ENCODE results near the gene IFT81. TPM values are rescaled to one million over a fixed set of nuclear protein-coding genes. Genes with fewer than 3 reads are reported as not detected.

IFT81 gene
- total RNA-seq, 1 experiment from 2014 or later = 9.0 TPM

- TF ChIP-seq CTCF (IDR thresholded peaks at IDR 0.05 in 2 of 3, conservative IDR thresholded peaks at IDR 0.05 in 1 of 3; ENCODE audit: borderline replicate concordance in 1 of 3, insufficient read depth in 1 of 3, low read depth in 2 of 3, low read length in 2 of 3) (no peak), RAD21 (IDR thresholded peaks at IDR 0.05; ENCODE audit: low read depth) (no peak), MAX (IDR thresholded peaks at IDR 0.05) (no peak), ELF1 (IDR thresholded peaks at IDR 0.05; ENCODE audit: borderline replicate concordance, low read depth) (no peak), TCF7L2 (IDR thresholded peaks at IDR 0.05; ENCODE audit: borderline replicate concordance, extremely low read depth, insufficient read depth, insufficient read length) (no peak)
Observed at GRCh38 chr12:110137786-110138185, 13.6 kb downstream of the IFT81 start (continued).

GRCh38 chr12:110141389-110141788 is 17.2 kb downstream of the IFT81 start:
- POLR2A ChIA-PET = no interaction called here

More at GRCh38 chr12:110141389-110141788, 17.2 kb downstream of the IFT81 start:
- RAD21 ChIA-PET (ENCODE audit: low non-redundant PET in 1 of 2, low total read pairs in 2 of 2, uncharacterized antibody in 2 of 2, unreplicated experiment in 2 of 2) = no interaction called here
- Histone ChIP-seq H4K20me1 (ENCODE audit: insufficient read depth) (no peaks in the 10 kb centered on the region; the same call in 1 of the 2 replicates), H3K4me3 (replicated peaks in 1 of 2; ENCODE audit: low read depth in 1 of 2, low read length in 2 of 2) (no peak overlapping the region), H3K9ac (ENCODE audit: low read length) (no peak overlapping the region), H3K27ac (ENCODE audit: low read depth, low read length) (no peak overlapping the region), H3K9me2 (ENCODE audit: insufficient read depth) (no peaks in the 10 kb centered on the region), H3K9me3 (ENCODE audit: control insufficient read depth in 1 of 2, insufficient read depth in 1 of 2, low read depth in 1 of 2, low read length in 2 of 2) (no peaks in the 10 kb centered on the region), H3K4me2 (ENCODE audit: low read length) (no peak overlapping the region), H3K36me3 (ENCODE audit: control insufficient read depth in 1 of 2, insufficient read depth in 2 of 2, low read length in 2 of 2) (peaks cover 0 to 12% of the 10 kb centered on the region in 2 experiments; a peak in 2 of 4 replicates), H3K4me1 (ENCODE audit: control insufficient read depth in 1 of 2, insufficient read depth in 2 of 2, low read length in 2 of 2) (no peaks in the 10 kb centered on the region), H2AFZ (ENCODE audit: low read depth, low read length, poor library complexity, severe bottlenecking) (no peak overlapping the region), H3K79me2 (ENCODE audit: insufficient read depth, low read length) (no peaks in the 10 kb centered on the region), H3K27me3 (ENCODE audit: insufficient read depth, low read length) (no peaks in the 10 kb centered on the region)
- DNase-seq (ENCODE audit: low read depth, low spot score) (no peak), ATAC-seq (no peak)
- CTCF ChIA-PET = no interaction called here
- no TSS peak for BruUV-seq (replicated peaks)
- no peak for TF ChIP-seq ZBTB33 (IDR thresholded peaks at IDR 0.05; ENCODE audit: extremely low read depth, insufficient replicate concordance, low read length)
- TF ChIP-seq CBX3 (IDR thresholded peaks at IDR 0.05; ENCODE audit: low read depth) = no peak
- TF ChIP-seq YY1 (IDR thresholded peaks at IDR 0.05; ENCODE audit: extremely low read depth, insufficient replicate concordance, low read depth, low read length) = no peak
- TF ChIP-seq TCF7L2 (IDR thresholded peaks at IDR 0.05; ENCODE audit: borderline replicate concordance, extremely low read depth, insufficient read depth, insufficient read length) = no peak
- TF ChIP-seq SP1 (IDR thresholded peaks at IDR 0.05; ENCODE audit: low read depth) = no peak
- no peak for TF ChIP-seq ZFX (IDR thresholded peaks at IDR 0.05)
- no peak for TF ChIP-seq CTCF (IDR thresholded peaks at IDR 0.05 in 2 of 3, conservative IDR thresholded peaks at IDR 0.05 in 1 of 3; ENCODE audit: borderline replicate concordance in 1 of 3, insufficient read depth in 1 of 3, low read depth in 2 of 3, low read length in 2 of 3)
- TF ChIP-seq SRF (IDR thresholded peaks at IDR 0.05; ENCODE audit: low read depth) = no peak
- no peak for TF ChIP-seq FOSL1 (IDR thresholded peaks at IDR 0.05; ENCODE audit: low read depth)
- no peak for TF ChIP-seq POLR2A (IDR thresholded peaks at IDR 0.05; ENCODE audit: borderline replicate concordance, extremely low read depth, insufficient read depth, insufficient read length)
- no peak for TF ChIP-seq ELF1 (IDR thresholded peaks at IDR 0.05; ENCODE audit: borderline replicate concordance, low read depth)
- TF ChIP-seq POLR2AphosphoS5 (IDR thresholded peaks at IDR 0.05; ENCODE audit: low read depth, low read length) = no peak
- TF ChIP-seq SIN3A (IDR thresholded peaks at IDR 0.05; ENCODE audit: low read depth) = no peak
- intact Hi-C loops (cut with micrococcal nuclease) = no loop called here

Data from HCT116 (cell line).